T1000 (cell line): Measurements from ENCODE around the gene IRF3.

ENCODE experiments used
- DNase-seq: peaks from one replicate; lab custom pipeline; 2025; ENCODE audit warnings: mixed read lengths; lab: John Stamatoyannopoulos, UW

Gene IRF3, protein sequence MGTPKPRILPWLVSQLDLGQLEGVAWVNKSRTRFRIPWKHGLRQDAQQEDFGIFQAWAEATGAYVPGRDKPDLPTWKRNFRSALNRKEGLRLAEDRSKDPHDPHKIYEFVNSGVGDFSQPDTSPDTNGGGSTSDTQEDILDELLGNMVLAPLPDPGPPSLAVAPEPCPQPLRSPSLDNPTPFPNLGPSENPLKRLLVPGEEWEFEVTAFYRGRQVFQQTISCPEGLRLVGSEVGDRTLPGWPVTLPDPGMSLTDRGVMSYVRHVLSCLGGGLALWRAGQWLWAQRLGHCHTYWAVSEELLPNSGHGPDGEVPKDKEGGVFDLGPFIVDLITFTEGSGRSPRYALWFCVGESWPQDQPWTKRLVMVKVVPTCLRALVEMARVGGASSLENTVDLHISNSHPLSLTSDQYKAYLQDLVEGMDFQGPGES

DNA sequence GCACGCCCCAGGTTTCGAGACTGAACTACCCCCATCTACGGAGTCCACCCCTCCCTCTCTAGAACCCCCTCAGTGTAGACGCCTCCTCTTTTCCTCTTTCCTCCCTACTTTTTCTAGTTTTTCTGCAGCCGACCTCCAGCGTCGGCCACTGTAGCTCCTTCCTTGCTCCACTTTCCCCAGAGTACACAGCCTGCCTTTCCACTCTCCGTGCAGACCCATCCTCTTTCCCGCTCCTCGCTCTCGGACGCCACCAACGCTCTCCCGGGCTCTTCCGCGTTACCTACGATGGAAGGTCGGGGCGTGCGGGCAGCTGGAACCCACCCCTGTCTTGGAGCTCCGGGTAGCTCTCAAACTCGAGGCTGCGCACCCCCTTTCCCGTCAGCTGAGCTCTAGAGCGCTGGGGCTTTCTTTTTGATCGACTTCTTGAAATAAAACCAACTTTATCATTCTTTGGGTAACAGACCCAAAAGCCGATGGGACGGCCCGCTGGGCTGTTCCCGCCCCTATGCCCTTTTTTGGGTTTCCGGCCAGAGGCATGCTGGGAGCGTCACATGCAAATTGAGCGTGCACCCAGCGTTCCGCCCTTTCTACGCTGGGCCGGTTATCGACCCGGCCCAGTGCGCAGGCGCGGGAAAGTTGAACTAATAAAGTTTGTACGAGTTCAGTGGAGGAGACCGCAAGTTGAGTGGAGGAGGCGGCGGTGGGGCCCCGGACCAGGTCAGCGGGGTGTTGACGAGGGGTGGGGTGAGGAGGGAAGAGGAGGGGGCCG is at the start of gene IRF3, which contains the start of gene BCL2L12:
Gene IRF3, minus strand, starts transcription at position 507 of the 769 bp plus-strand sequence. CDS start 1,019 bp downstream, outside the sequence.
Gene BCL2L12, plus strand, starts transcription at position 583 of the 769 bp plus-strand sequence. CDS start 760 bp downstream, outside the sequence.
- DNase-seq = peak; percentile 95

DNA sequence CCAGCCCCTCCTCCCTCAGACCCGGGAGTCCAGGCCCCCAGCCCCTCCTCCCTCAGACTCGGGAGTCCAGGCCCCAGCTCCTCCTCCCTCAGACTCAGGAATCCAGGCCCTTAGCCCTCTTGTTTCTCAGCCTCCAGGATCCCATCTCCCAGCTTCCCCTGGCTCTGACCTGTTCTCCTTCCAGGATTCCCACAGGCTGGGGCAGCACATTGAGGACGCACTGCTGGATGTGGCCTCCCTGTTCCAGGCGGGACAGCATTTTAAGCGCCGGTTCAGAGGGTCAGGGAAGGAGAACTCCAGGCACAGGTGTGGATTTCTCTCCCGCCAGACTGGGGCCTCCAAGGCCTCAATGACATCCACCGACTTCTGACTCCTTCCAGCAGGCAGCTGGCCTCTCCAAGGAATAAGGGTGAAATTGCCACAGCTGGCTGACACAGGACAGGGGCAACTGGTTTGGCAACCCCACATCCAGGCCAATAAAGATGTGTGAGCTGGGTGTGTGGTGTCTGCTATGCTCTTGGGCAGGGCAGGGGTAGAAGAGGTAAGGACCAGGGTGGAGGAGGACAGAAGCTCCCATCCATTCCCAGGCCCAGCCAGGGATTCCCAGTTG is 47.7 kb upstream of the IRF3 start:
- DNase-seq = no peak

DNA sequence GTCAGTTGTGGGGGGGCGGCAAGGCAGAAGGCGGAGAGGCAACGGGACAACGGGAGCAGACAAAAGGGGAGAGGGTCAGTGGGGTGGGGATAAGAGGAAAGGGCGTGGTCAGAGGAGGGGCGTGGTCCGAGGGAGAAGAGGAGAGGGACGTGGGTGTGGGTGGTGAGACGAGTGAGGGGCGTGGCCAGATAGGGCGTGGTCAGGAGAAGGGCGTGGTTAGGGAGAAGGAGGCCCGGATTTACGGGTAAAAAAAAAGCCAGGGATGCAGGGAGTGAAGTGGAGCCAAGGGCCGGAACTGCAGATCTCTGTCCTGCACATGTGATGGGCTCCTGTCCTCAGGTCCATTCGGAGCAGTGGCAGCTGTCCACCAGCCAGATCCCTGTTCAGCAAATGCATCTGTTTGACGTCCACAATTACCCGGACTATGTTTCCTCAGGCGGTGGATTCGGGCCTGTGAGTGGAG is 46.8 kb upstream of the IRF3 start:
- no peak for DNase-seq

DNA sequence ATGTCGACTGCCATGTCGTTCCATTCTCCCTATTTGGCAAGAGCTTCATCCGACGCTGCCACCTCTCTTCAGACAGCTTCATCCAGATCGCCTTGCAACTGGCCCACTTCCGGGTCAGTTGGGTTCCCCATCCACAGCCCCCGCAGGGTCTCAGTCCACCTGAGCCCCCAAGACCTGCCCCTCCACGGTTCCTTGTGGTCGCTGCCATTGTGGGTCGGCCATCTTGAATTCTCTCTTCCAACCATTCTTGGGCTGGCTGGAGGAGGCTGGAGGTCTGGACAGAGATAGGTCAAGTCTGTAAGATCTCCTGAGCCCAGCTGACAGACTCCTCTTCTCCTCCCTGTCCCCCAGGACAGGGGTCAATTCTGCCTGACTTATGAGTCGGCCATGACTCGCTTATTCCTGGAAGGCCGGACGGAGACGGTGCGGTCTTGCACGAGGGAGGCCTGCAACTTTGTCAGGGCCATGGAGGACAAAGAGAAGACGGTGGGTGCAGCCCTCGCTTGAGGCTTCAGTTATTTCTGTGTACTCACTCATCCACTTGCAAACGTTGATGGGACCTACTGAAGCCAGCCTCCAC is 44.8 kb upstream of the IRF3 start:
- no peak for DNase-seq

DNA sequence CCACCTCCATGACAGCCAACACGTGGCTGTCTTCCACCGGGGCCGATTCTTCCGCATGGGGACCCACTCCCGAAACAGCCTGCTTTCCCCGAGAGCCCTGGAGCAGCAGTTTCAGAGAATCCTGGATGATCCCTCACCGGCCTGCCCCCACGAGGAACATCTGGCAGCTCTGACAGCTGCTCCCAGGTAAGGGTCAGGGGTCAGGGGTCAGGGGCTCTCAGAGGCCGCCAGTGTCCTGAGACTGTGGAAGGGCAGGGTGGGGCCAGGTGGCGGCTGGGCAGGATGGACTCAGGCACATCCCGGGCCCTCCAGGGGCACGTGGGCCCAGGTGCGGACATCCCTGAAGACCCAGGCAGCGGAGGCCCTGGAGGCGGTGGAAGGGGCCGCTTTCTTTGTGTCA is 40.3 kb upstream of the IRF3 start:
- DNase-seq = no peak

DNA sequence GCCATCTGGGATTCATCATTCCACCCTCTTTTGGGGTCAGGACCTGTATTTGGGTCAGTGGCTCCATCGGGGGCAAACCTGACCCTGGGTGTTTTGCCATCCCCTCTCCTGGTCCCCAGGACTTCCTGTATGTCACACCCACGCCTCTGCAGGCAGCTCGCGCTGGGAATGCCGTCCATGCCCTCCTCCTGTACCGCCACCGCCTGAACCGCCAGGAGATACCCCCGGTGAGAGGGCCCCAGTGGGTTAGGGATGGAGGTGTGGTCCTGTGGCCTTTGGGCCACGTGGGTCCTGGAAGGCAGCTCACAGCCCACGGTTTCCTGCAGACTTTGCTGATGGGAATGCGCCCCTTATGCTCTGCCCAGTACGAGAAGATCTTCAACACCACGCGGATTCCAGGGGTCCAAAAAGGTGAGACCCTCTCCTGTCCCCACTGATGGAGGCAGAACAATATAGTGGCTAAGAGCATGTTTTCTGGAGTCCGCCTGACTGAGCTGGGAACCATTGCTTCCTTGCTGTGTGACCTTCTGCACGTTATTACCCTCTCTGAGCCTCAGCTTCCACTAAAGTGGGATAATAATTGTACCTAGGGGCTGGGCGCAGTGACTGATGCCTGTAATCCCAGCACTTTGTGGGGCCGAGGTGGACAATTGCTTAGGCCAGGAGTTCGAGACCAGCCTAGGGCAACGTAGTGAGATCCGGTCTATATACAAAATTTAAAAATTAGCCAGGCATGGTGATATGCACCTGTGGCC is 39.4 kb upstream of the IRF3 start:
- DNase-seq = no peak

- DNase-seq = no peak
Measured at GRCh38 chr19:49701271-49701786, 35.7 kb upstream of the IRF3 start.

- no peak for DNase-seq
Measured at GRCh38 chr19:49700563-49700962, 34.9 kb upstream of the IRF3 start.

- DNase-seq = no peak
Measured at GRCh38 chr19:49699364-49699763, 33.7 kb upstream of the IRF3 start.

GRCh38 chr19:49696865-49697264 is 31.2 kb upstream of the IRF3 start:
- no peak for DNase-seq

DNA sequence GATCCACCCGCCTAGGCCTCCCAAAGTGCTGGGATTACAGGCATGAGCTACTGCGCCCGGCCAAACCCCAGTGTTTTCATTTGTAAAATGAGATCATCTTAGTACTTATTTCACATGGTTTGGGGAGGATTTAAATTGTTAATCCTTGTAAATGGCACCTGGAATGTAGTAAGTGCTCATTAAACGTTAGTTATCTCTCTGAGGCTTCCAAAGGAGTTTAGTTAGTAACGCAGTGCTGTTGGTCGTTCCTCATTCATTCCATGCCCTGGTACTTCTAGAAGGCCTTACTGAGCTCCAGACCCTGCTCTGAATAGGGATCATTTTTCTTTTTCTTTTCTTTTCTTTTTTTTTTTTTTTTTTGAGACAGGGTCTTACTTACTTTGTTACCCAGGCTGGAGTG is 30.5 kb upstream of the IRF3 start:
- DNase-seq = no peak

- DNase-seq = no peak
Measured at GRCh38 chr19:49692147-49692506, 26.5 kb upstream of the IRF3 start.

DNA sequence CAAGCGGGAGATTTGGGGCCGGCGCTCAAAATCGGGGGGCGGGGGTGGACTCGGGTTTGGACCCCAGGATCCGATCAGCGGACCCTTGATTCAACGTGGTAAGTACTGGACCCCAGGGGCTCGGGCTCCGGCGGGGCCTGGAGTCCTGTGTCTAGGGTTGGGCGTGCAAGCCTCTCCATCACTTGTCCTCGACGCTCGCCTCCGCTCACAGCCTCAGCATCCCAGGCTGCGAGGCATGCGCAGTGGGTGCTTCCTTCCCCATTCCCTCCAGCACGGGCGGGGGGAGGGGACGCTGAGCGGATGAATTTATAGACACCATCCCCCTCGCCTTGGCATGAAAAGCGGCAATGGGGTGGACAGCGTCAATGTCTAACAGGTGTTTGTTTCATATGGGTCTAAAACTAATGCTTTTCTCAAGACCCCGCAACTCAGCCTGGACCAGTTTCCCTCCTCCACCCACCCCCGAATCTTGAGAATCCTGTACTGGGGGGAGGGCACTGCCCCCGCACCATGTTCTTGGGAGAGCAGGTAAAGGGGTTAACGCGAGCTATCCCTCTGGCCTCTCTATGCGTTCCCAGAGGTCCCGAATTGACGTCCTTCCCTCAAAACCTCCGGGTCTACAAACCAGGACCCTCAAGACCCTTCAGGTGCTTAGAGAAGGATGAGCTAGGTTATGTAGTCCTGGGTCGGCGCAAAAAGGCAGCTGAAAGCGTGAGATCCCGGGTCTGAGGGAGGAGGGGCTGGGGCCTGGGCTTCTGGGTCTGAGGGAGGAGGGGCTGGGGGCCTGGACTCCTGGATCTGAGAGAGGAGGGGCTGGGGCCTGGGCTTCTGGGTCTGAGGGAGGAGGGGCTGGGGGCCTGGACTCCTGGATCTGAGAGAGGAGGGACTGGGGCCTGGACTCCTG is 25.8 kb upstream of the IRF3 start:
- peak; percentile 48 for DNase-seq

DNA sequence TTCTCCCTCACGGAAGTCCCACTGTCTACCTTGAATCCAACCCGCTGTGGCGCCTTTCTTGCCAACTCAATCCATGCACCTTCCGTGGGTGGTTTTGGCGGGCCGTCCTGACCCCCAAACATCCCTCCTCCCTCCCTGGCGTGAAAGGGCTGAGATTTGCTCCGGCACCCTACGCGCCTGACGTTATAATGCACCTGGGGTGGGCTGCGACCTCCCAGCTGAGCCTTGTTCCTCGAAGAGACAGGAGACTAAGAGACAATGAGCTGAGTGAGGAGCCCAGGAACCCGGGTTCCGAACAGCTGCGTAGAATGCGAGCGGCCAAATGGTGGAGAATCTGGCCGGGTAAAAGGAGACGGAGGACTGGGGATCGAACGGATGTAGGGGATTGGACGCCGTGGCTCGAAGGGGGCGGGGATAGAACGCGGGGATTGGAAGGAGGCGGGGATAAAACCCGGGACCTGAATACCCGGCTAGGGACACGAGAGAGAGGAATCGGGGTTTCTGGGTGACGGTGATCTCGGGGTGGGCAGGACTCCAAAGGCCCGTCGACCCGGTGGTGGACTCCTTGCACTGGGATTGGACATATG is 25.1 kb upstream of the IRF3 start, which contains the start of gene CPT1C:
Gene CPT1C, plus strand, starts transcription at position 461 of the 587 bp plus-strand sequence. CDS start 1,137 bp downstream, outside the sequence.
- peak; percentile 64 for DNase-seq

DNA sequence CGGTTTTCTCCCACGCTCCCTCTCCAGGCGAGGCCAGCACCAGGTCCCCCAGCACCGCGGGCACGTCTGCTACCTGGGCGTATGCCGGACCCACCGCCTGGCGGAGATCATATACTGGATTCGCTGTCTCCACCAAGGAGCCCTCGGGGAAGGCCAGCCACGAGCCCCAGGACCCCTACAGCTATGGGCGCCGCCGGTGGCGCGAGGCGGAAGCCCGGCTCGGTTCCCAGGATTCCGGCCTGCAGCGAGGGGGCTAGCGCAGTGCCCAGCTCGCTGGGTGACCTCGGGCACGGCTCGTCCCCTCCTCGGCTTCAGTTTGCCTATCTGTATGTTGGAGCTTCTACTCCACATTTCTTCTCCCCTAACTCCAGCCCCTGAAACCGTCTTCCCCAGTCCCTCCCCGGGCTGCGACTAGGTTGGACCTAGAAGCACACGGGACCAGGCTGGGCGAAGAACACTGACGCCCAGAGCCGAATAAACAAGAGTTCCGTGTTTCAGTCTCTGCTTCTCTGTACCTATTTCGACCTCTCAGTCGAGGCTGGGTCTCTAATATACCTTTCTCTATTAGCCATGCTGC is 24.5 kb upstream of the IRF3 start:
- no peak for DNase-seq

- no peak for DNase-seq
Measured at GRCh38 chr19:49689133-49690078, 23.7 kb upstream of the IRF3 start, which contains the start of gene ADM5. Gene ADM5, plus strand, starts transcription at chr19:49689594. Its CDS starts 244 bp downstream, at chr19:49689838.

DNA sequence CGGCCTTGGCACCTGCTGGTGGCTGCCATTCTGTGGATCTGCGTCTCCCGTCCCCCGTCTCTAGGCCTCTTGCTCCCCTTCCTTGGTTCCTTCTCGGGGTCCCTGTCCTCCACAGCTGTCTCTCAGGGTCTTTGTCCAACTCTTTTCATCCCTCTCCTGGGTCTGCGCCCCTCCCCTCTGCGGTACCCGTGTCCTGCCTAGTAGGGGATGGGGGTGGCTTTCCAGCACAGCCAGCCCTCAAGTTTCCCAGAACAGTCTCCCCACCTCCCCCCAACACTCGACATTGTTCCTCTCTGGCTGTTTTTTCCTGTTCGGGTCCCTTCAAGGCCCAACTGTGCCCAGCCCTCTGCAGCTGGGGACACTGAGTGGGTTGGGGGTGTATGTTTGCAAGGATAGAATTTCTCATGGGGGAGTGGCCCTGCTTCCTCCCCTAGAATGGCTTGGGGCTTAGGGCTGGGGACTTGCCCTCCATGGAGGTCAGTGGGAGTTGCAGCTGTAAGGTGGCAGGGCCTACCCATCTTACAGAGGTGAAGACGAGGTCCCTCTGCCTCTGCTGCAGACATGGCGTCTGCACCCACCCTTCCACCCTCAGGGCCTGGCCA is 23.0 kb upstream of the IRF3 start:
- no peak for DNase-seq
